NCI-H128 (cell line): ENCODE measurements around the gene KCNJ5.

Experiments
- DNase-seq: peaks from one replicate; lab custom pipeline; 2025; ENCODE audit not compliant: unreplicated experiment; lab: John Stamatoyannopoulos, UW

KCNJ5 gene

GRCh38 chr11:128953151-128953550 lies 62.0 kb downstream of the KCNJ5 start:
- no peak for DNase-seq

GRCh38 chr11:128955636-128956035 lies 64.5 kb downstream of the KCNJ5 start:
- DNase-seq, result no peak

GRCh38 chr11:128956401-128957201 lies 65.4 kb downstream of the KCNJ5 start:
- peak; percentile 14 for DNase-seq

- DNase-seq, result no peak
Observed at GRCh38 chr11:128957202-128957482, 66.0 kb downstream of the KCNJ5 start.

GRCh38 chr11:128961645-128962044 lies 70.5 kb downstream of the KCNJ5 start:
- DNase-seq, result no peak

GRCh38 chr11:128962896-128963295 lies 71.7 kb downstream of the KCNJ5 start:
- DNase-seq, result no peak

GRCh38 chr11:128963744-128964325 lies 72.7 kb downstream of the KCNJ5 start:
- DNase-seq, result no peak

- no peak for DNase-seq
Observed at GRCh38 chr11:128964463-128964930, 73.3 kb downstream of the KCNJ5 start.

GRCh38 chr11:128965485-128965884 lies 74.3 kb downstream of the KCNJ5 start:
- DNase-seq, result no peak

GRCh38 chr11:128967578-128967977 lies 76.4 kb downstream of the KCNJ5 start:
- no peak for DNase-seq

- no peak for DNase-seq
Observed at GRCh38 chr11:128968916-128969315, 77.8 kb downstream of the KCNJ5 start.
